Gastroesophageal sphincter (tissue), 3 donors: ENCODE measurements around the gene AGAP6.
"Not testable (repeated sequence)": the region's sequence is repeated elsewhere in the genome, so short reads cannot be mapped to it uniquely, and the experiment has no call there.

ENCODE experiments used
- CTCF ChIP-seq, 4 experiments: fragments of 200-600 bp in 2 of 4; fragments of 450-650 bp in 2 of 4; sonication (generic) in 1 of 4; IDR thresholded peaks; one replicate each; pipeline ENCODE4 v1.5.1; 2017 to 2019; ENCODE audit warnings: antibody characterized with exemption in 4 of 4, mild to moderate bottlenecking in 2 of 4, moderate library complexity in 2 of 4
- POLR2A ChIP-seq, 2 donors: fragments of 450-650 bp; IDR thresholded peaks; one replicate each; pipeline ENCODE4 v1.6.1; 2017; ENCODE audit warnings: antibody characterized with exemption in 2 of 2, mild to moderate bottlenecking in 2 of 2, moderate library complexity in 1 of 2
- POLR2AphosphoS5 ChIP-seq: sonication (generic); formaldehyde crosslinking; IDR thresholded peaks from one replicate; pipeline ENCODE4 v1.6.1; 2017; ENCODE audit warnings: antibody characterized with exemption

GRCh38 chr10:49942339-49942705 lies 45.9 kb upstream of the AGAP6 start:
- TF ChIP-seq CTCF (IDR thresholded peaks at IDR 0.05); POLR2AphosphoS5; POLR2A (IDR thresholded peaks at IDR 0.05): not testable (repeated sequence)
